IPS-20b (cell line): Measurements from ENCODE around the gene TMEM164.

Source experiments
- H3K27ac ChIP-seq: one replicate; pipeline ENCODE4 v1.5.1; 2013; ENCODE audit warnings: low read length
- H3K27me3 ChIP-seq: 2 replicates; pipeline ENCODE4 v1.6.1; 2013; ENCODE audit warnings: mild to moderate bottlenecking, low read length, inconsistent platforms; ENCODE audit not compliant: insufficient read depth
- H3K36me3 ChIP-seq: 2 replicates; pipeline ENCODE4 v1.6.1; 2013; ENCODE audit warnings: low read depth, mild to moderate bottlenecking, inconsistent platforms, low read length, moderate library complexity; ENCODE audit not compliant: insufficient read depth
- H3K4me1 ChIP-seq: 2 replicates; pipeline ENCODE4 v1.6.1; 2013; ENCODE audit warnings: mild to moderate bottlenecking, control low read depth, inconsistent platforms, low read length, moderate library complexity; ENCODE audit not compliant: insufficient read depth
- H3K4me3 ChIP-seq: 2 replicates; pipeline ENCODE4 v1.5.1; 2013; ENCODE audit warnings: mild to moderate bottlenecking, low read length, inconsistent platforms
- H3K9ac ChIP-seq: 2 replicates; pipeline ENCODE4 v1.6.1; 2013; ENCODE audit warnings: low read depth, mild to moderate bottlenecking, inconsistent platforms, low read length, moderate library complexity
- H3K9me3 ChIP-seq: 2 replicates; pipeline ENCODE4 v1.6.1; 2013; ENCODE audit warnings: mild to moderate bottlenecking, low read depth, low read length, inconsistent platforms; ENCODE audit not compliant: insufficient read depth

The TMEM164 gene

GRCh38 chrX:109990582-109991276 is 12.2 kb upstream of the TMEM164 start:
- no peaks in the 10 kb centered on the region for H3K4me1 ChIP-seq
- no peak overlapping the region for H3K9ac ChIP-seq
- no peak overlapping the region for H3K27ac ChIP-seq
- no peak overlapping the region for H3K4me3 ChIP-seq
- no peaks in the 10 kb centered on the region for H3K27me3 ChIP-seq
- no peaks in the 10 kb centered on the region for H3K36me3 ChIP-seq
- H3K9me3 ChIP-seq, result no peaks in the 10 kb centered on the region

DNA sequence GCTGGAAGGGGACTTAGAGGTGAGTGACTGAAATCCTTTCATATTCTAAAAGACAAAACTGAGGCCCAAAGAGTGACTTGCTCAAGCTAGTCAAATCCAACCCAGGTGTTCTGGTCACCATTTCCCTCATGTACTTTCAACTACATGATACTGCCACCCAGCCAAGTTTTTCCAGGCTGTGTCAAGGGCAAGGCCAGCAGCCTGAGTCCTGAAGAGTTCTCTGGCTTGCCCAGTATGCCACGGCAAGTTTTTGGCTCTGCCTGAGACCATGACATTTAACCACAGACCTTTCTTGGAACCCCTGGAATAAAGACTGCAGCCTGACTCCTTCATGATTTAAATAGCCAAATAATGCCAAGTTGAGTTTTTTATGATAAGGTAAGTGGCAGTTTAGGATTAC is 10.7 kb upstream of the TMEM164 start:
- H3K4me3 ChIP-seq, result no peak overlapping the region
- H3K9me3 ChIP-seq, result no peaks in the 10 kb centered on the region
- H3K27ac ChIP-seq, result no peak overlapping the region
- H3K36me3 ChIP-seq, result no peaks in the 10 kb centered on the region
- no peaks in the 10 kb centered on the region for H3K27me3 ChIP-seq
- H3K9ac ChIP-seq, result no peak overlapping the region
- H3K4me1 ChIP-seq, result no peaks in the 10 kb centered on the region

DNA sequence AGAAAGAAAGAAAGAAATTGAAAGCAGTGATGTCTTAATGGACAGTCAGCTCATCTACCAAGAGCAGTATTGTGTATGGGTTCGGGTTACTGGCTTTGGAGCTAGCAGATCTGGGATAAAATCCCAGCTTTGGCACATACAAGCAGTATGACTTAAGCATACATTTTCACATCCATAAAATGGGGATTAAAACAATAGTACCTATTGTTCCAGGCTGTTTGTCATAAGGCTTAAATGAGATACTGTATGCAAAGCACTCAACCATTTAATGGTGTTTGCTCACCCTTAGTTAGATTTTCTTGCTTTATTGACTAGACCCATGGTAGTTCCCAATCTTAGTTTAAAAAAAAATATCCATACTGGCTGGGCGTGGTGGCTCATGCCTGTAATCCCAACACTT is 7.8 kb upstream of the TMEM164 start:
- Histone ChIP-seq H3K9ac (no peak overlapping the region), H3K27ac (no peak overlapping the region), H3K27me3 (no peaks in the 10 kb centered on the region), H3K4me1 (no peaks in the 10 kb centered on the region), H3K36me3 (no peaks in the 10 kb centered on the region), H3K4me3 (no peak overlapping the region), H3K9me3 (no peaks in the 10 kb centered on the region)

- H3K9ac ChIP-seq, result no peak overlapping the region
- no peak overlapping the region for H3K4me3 ChIP-seq
- H3K4me1 ChIP-seq, result no peaks in the 10 kb centered on the region
- no peaks in the 10 kb centered on the region for H3K9me3 ChIP-seq
- no peak overlapping the region for H3K27ac ChIP-seq
- H3K27me3 ChIP-seq, result no peaks in the 10 kb centered on the region
- no peaks in the 10 kb centered on the region for H3K36me3 ChIP-seq
These were observed 5.0 kb upstream of the TMEM164 start for GRCh38 chrX:109997786-109998452.

GRCh38 chrX:110000000-110000399 is 2.9 kb upstream of the TMEM164 start:
- Histone ChIP-seq H3K36me3 (no peaks in the 10 kb centered on the region), H3K4me1 (no peaks in the 10 kb centered on the region; the same call in 1 of the 2 replicates), H3K9ac (no peak overlapping the region), H3K4me3 (no peak overlapping the region), H3K27ac (no peak overlapping the region), H3K9me3 (no peaks in the 10 kb centered on the region), H3K27me3 (no peaks in the 10 kb centered on the region)

DNA sequence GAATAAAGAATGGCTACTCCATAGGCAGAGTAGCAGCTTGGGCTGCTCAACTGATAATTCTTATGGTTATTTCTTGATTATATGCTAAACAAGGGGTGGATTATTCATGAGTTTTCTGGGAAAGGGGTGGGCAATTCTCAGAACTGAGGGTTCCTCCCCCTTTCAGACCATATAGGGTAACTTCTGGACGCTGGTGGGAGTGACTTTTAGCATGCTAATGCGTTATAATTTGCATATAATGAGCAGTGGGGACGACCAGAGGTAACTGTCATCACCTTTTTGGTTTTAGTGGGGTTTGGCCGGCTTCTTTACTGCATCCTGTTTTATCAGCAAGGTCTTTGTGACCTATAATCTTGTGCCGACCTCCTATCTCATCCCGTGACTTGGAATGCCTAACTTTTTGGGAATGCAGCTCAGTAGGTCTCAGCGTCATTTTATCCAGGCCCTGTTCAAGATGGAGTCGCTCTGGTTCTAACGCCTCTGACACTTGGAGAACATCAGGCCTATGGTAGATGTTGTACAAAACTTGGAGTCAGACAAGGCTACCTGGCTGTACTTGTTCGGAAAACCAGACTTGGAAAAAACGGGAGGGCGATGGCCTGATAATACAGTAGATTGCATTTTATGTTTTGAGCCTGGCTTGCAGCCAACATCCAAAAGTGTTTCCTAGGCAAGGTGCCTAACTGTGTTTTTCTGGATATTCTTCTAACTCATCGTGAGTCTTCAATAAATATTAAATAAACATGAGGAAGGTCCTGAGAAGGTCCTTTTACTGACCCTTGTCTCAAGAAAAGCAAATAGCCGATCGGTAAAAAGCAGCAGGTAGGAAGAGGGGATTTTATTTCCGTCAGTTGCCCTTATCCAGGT is 1.8 kb upstream of the TMEM164 start:
- Histone ChIP-seq H3K4me1 (no peaks in the 10 kb centered on the region; the same call in 1 of the 2 replicates), H3K36me3 (no peaks in the 10 kb centered on the region), H3K9me3 (no peaks in the 10 kb centered on the region), H3K4me3 (no peak overlapping the region), H3K9ac (no peak overlapping the region), H3K27me3 (no peaks in the 10 kb centered on the region), H3K27ac (no peak overlapping the region)

- Histone ChIP-seq H3K27me3 (no peaks in the 10 kb centered on the region), H3K27ac (no peak overlapping the region), H3K4me3 (peak overlapping the region; percentile 73; the same call in 1 of the 2 replicates), H3K9me3 (no peaks in the 10 kb centered on the region), H3K9ac (peak overlapping the region; percentile 32; the same call in 1 of the 2 replicates), H3K4me1 (no peaks in the 10 kb centered on the region; the same call in 1 of the 2 replicates), H3K36me3 (no peaks in the 10 kb centered on the region)
These were observed 1.1 kb upstream of the TMEM164 start for GRCh38 chrX:110001740-110002299.

DNA sequence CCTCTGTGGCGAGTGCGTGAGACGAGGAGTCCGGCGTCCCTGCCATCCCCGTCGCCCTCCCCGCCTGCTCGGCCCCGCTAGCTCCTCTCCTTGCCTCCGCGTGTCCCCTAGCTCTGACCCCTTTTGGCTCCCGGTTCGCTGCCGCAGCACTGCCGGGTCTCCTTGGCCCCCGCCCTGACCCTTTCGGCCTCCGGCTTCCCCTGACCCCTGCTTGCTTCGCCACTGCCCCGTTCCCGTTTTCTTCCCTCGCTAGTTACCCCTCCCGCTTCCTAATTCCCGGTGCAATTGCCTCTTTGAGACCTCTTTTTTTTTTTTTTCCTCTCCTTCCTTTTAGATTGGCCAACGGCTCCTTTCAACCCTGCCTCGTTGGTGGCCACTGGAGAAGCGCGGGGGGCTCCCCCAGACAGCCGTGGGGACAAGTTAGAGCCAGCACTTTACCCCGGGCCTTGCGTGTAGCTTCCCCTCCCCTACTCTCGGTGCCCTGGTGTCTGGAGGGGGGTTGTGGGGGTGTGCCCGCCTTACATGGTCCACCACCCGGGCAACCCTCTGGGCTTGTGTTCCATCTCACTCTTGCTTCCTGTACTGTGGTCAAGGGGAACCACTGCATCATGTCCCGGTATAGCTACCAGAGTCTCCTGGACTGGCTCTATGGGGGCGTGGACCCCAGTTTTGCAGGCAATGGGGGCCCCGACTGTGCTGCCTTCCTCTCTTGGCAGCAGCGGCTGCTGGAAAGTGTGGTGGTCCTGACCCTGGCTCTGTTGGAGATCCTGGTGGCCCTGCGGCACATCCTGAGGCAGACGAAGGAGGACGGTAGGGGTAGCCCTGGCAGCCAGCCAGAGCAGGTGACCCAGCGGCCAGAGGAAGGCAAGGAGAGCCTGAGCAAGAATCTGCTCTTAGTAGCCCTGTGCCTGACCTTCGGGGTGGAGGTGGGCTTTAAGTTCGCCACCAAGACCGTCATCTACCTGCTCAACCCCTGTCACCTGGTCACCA is 548 bp downstream of the TMEM164 start:
- Histone ChIP-seq H3K27ac (no peak overlapping the region), H3K4me1 (no peaks in the 10 kb centered on the region; the same call in 1 of the 2 replicates)

DNA sequence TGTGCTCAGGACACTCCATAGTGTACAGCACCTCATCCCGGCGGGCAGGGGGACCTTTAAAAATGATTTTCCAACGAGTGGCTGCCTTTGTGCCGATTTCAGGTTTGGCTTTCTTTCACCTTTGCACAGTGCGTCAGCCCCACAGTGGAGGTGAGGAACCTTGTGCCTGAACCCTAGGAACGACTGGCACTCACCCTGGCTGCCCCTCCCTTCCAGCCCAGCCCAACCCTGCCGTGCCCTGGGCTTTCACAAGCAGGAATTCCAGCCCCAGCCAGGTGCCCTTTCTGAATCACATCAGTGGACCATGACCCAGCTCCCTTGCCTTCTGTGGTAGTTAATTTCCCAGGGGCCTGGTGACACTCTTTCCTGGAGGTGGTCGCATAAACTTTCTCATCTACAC is 1.3 kb downstream of the TMEM164 start:
- Histone ChIP-seq H3K9me3 (no peaks in the 10 kb centered on the region), H3K9ac (no peak overlapping the region), H3K27ac (no peak overlapping the region), H3K36me3 (no peaks in the 10 kb centered on the region), H3K4me1 (peaks cover 2% of the 10 kb centered on the region), H3K27me3 (no peaks in the 10 kb centered on the region), H3K4me3 (peak overlapping the region; percentile 73; the same call in 1 of the 2 replicates)

More for the DNA sequence above, 548 bp downstream of the TMEM164 start:
- H3K9me3 ChIP-seq, result no peaks in the 10 kb centered on the region
- peak overlapping the region; percentile 70 for H3K9ac ChIP-seq
- H3K4me3 ChIP-seq, result peak overlapping the region; percentile 73
- no peaks in the 10 kb centered on the region for H3K27me3 ChIP-seq
- no peaks in the 10 kb centered on the region for H3K36me3 ChIP-seq

GRCh38 chrX:110004731-110005369 is 1.9 kb downstream of the TMEM164 start:
- no peak overlapping the region for H3K4me3 ChIP-seq
- H3K9me3 ChIP-seq, result no peaks in the 10 kb centered on the region
- H3K27me3 ChIP-seq, result no peaks in the 10 kb centered on the region
- peaks cover 4% of the 10 kb centered on the region for H3K4me1 ChIP-seq
- H3K9ac ChIP-seq, result no peak overlapping the region
- no peaks in the 10 kb centered on the region for H3K36me3 ChIP-seq
- no peak overlapping the region for H3K27ac ChIP-seq
